Stomach (tissue), 4 donors: ENCODE results near the gene MTX1.
"Not testable (repeated sequence)": the region's sequence is repeated elsewhere in the genome, so short reads cannot be mapped to it uniquely, and the experiment has no call there.

Experiments used
- CTCF ChIP-seq, 7 experiments: fragments of 450-650 bp in 4 of 7; fragments of 200-600 bp in 3 of 7; sonication (generic) in 3 of 7; IDR thresholded peaks; one replicate each; pipeline ENCODE4 v1.5.1; 2016 to 2019; ENCODE audit warnings: antibody characterized with exemption in 7 of 7, control low read depth in 2 of 7, mild to moderate bottlenecking in 1 of 7
- POLR2A ChIP-seq, 4 donors: fragments of 450-650 bp; IDR thresholded peaks; one replicate each; pipeline ENCODE4 v1.6.1; 2016; ENCODE audit warnings: antibody characterized with exemption in 4 of 4, control low read depth in 2 of 4, mild to moderate bottlenecking in 1 of 4, moderate library complexity in 1 of 4
- POLR2AphosphoS5 ChIP-seq, 3 donors: sonication (generic); formaldehyde crosslinking; IDR thresholded peaks; one replicate each; pipeline ENCODE4 v1.6.1; 2016; ENCODE audit warnings: antibody characterized with exemption in 3 of 3

GRCh38 chr1:155162631-155163030, 45.9 kb upstream of the MTX1 start:
- TF ChIP-seq POLR2A, CTCF, POLR2AphosphoS5 (IDR thresholded peaks at IDR 0.05): not testable (repeated sequence)
